ENCODE measurements around the gene KDM2A.

The KDM2A gene

GRCh38 chr11:67118801-67119584 is at the start of gene KDM2A:
KDM2A (plus strand) TSS chr11:67119263; CDS start chr11:67121317, 2,054 bp downstream.
- in situ Hi-C loops (cut with MboI; ENCODE audit: low sequenced_read_pairs): no loop called here

GRCh38 chr11:67071420-67072284 is 47.4 kb upstream of the KDM2A start:
- in situ Hi-C loops (cut with MboI; ENCODE audit: low sequenced_read_pairs): no loop called here

- in situ Hi-C loops (cut with MboI; ENCODE audit: low sequenced_read_pairs): no loop called here
Measured at GRCh38 chr11:67072295-67072694, 46.8 kb upstream of the KDM2A start.

GRCh38 chr11:67073908-67074307 is 45.2 kb upstream of the KDM2A start:
- in situ Hi-C loops (cut with MboI; ENCODE audit: low sequenced_read_pairs): no loop called here

- in situ Hi-C loops (cut with MboI; ENCODE audit: low sequenced_read_pairs): no loop called here
Measured at GRCh38 chr11:67076202-67076601, 42.9 kb upstream of the KDM2A start.

- in situ Hi-C loops (cut with MboI; ENCODE audit: low sequenced_read_pairs): no loop called here
Measured at GRCh38 chr11:67079065-67079705, 39.9 kb upstream of the KDM2A start.

GRCh38 chr11:67082071-67082791 is 36.8 kb upstream of the KDM2A start:
- in situ Hi-C loops (cut with MboI; ENCODE audit: low sequenced_read_pairs): no loop called here

- in situ Hi-C loops (cut with MboI; ENCODE audit: low sequenced_read_pairs): no loop called here
Measured at GRCh38 chr11:67083786-67084366, 35.2 kb upstream of the KDM2A start.

- in situ Hi-C loops (cut with MboI; ENCODE audit: low sequenced_read_pairs): no loop called here
Measured at GRCh38 chr11:67085617-67086016, 33.4 kb upstream of the KDM2A start.

GRCh38 chr11:67090717-67091116 is 28.3 kb upstream of the KDM2A start:
- in situ Hi-C loops (cut with MboI; ENCODE audit: low sequenced_read_pairs): no loop called here

- in situ Hi-C loops (cut with MboI; ENCODE audit: low sequenced_read_pairs): no loop called here
Measured at GRCh38 chr11:67095214-67095507, 23.9 kb upstream of the KDM2A start.

GRCh38 chr11:67098799-67099429 is 20.1 kb upstream of the KDM2A start:
- in situ Hi-C loops (cut with MboI; ENCODE audit: low sequenced_read_pairs): no loop called here

GRCh38 chr11:67099831-67100324 is 19.2 kb upstream of the KDM2A start:
- in situ Hi-C loops (cut with MboI; ENCODE audit: low sequenced_read_pairs): no loop called here

GRCh38 chr11:67102664-67103063 is 16.4 kb upstream of the KDM2A start:
- in situ Hi-C loops (cut with MboI; ENCODE audit: low sequenced_read_pairs): no loop called here

- in situ Hi-C loops (cut with MboI; ENCODE audit: low sequenced_read_pairs): no loop called here
Measured at GRCh38 chr11:67105964-67106363, 13.1 kb upstream of the KDM2A start.

GRCh38 chr11:67111261-67111660 is 7.8 kb upstream of the KDM2A start:
- in situ Hi-C loops (cut with MboI; ENCODE audit: low sequenced_read_pairs): no loop called here

- in situ Hi-C loops (cut with MboI; ENCODE audit: low sequenced_read_pairs): no loop called here
Measured at GRCh38 chr11:67113231-67113721, 5.8 kb upstream of the KDM2A start.

GRCh38 chr11:67114275-67114896 is 4.7 kb upstream of the KDM2A start:
- in situ Hi-C loops (cut with MboI; ENCODE audit: low sequenced_read_pairs): no loop called here

GRCh38 chr11:67116758-67117105 is 2.3 kb upstream of the KDM2A start:
- in situ Hi-C loops (cut with MboI; ENCODE audit: low sequenced_read_pairs): no loop called here

- in situ Hi-C loops (cut with MboI; ENCODE audit: low sequenced_read_pairs): no loop called here
Measured at GRCh38 chr11:67117176-67117575, 1.9 kb upstream of the KDM2A start.

All from HL-60/S4 treated with phorbol 12-myristate 13-acetate at 8.2 ng/mL for 4 days and 3 days (cell line).